ENCODE results near the gene CCDC24.

- no peak for TF ChIP-seq TEAD4 (IDR thresholded peaks at IDR 0.05)
- TF ChIP-seq RAD21 (IDR thresholded peaks at IDR 0.05; ENCODE audit: low read depth): no peak
- TF ChIP-seq CEBPB (IDR thresholded peaks at IDR 0.05): no peak
- TF ChIP-seq REST (IDR thresholded peaks at IDR 0.05; ENCODE audit: low read depth): no peak
- TF ChIP-seq EGR1 (IDR thresholded peaks at IDR 0.05): no peak
Observed at GRCh38 chr1:44013949-44014348, 22.6 kb downstream of the CCDC24 start.
